MM.1S (cell line): ENCODE data around the gene SLC38A1.
"Not testable (repeated sequence)": the region's sequence is repeated elsewhere in the genome, so short reads cannot be mapped to it uniquely, and the experiment has no call there.

Experiments used
- DNase-seq: peaks from one replicate; pipeline ENCODE4 v3.0.0-alpha.2; 2015
- H2AFZ ChIP-seq: fragments of 300-600 bp; sonication (generic); 2 replicates; pipeline ENCODE4 v1.6.0; 2016; ENCODE audit warnings: antibody characterized with exemption, low read length
- H3F3A ChIP-seq: fragments of 300-600 bp; sonication (generic); 2 replicates; pipeline ENCODE4 v1.6.1; 2016; ENCODE audit warnings: mild to moderate bottlenecking, antibody characterized with exemption, low read length, moderate library complexity, mixed read lengths; ENCODE audit not compliant: insufficient read depth
- H3K27ac ChIP-seq: fragments of 300-600 bp; sonication (generic); 2 replicates; pipeline ENCODE4 v1.5.1; 2016; ENCODE audit warnings: mild to moderate bottlenecking, low read length
- H3K27me3 ChIP-seq: fragments of 300-600 bp; sonication (generic); replicated peaks from 2 replicates; pipeline ENCODE4 v1.6.0; 2016; ENCODE audit warnings: low read length; ENCODE audit not compliant: insufficient read depth
- H3K36me3 ChIP-seq: fragments of 300-600 bp; sonication (generic); replicated peaks from 2 replicates; pipeline ENCODE4 v1.6.1; 2016; ENCODE audit warnings: mild to moderate bottlenecking, low read length, mixed read lengths; ENCODE audit not compliant: insufficient read depth
- H3K4me1 ChIP-seq: fragments of 300-600 bp; sonication (generic); 2 replicates; pipeline ENCODE4 v1.6.1; 2016; ENCODE audit warnings: low read length, mixed read lengths
- H3K4me2 ChIP-seq: fragments of 300-600 bp; sonication (generic); 2 replicates; pipeline ENCODE4 v1.6.0; 2016; ENCODE audit warnings: low read depth, low read length
- H3K4me3 ChIP-seq: fragments of 300-600 bp; sonication (generic); 2 replicates; pipeline ENCODE4 v1.5.1; 2016; ENCODE audit warnings: low read length, mixed read lengths
- H3K79me2 ChIP-seq: fragments of 300-600 bp; sonication (generic); 2 replicates; pipeline ENCODE4 v1.6.1; 2016; ENCODE audit warnings: mixed run types, low read length, mixed read lengths
- H3K9ac ChIP-seq: fragments of 300-600 bp; sonication (generic); 2 replicates; pipeline ENCODE4 v1.6.1; 2016; ENCODE audit warnings: low read length, mixed read lengths
- H3K9me2 ChIP-seq: fragments of 300-600 bp; sonication (generic); replicated peaks from 2 replicates; pipeline ENCODE4 v1.6.1; 2016; ENCODE audit warnings: mild to moderate bottlenecking, low read length, mixed read lengths; ENCODE audit not compliant: insufficient read depth
- H3K9me3 ChIP-seq: fragments of 300-600 bp; sonication (generic); replicated peaks from 2 replicates; pipeline ENCODE4 v1.6.1; 2016; ENCODE audit warnings: mild to moderate bottlenecking, low read length, mixed read lengths; ENCODE audit not compliant: insufficient read depth
- H4K20me1 ChIP-seq: fragments of 300-600 bp; sonication (generic); 2 replicates; pipeline ENCODE4 v1.6.1; 2016; ENCODE audit warnings: mild to moderate bottlenecking, low read length, moderate library complexity, mixed read lengths; ENCODE audit not compliant: insufficient read depth
- EZH2 ChIP-seq: fragments of 300-600 bp; sonication (generic); optimal IDR thresholded peaks from 2 replicates; pipeline ENCODE3; 2017; ENCODE audit warnings: low read depth, mild to moderate bottlenecking, antibody characterized with exemption, low read length, mixed read lengths
- EZH2phosphoT487 ChIP-seq: fragments of 300-600 bp; sonication (generic); IDR thresholded peaks from 2 replicates; pipeline ENCODE4 v1.6.1; 2018; ENCODE audit warnings: antibody characterized with exemption, low read length
- TF ChIP-seq, protein P1 (sequence below): fragments of 300-600 bp; sonication (generic); IDR thresholded peaks from 2 replicates; pipeline ENCODE4 v1.5.1; 2016; ENCODE audit warnings: antibody characterized with exemption, low read length, mixed read lengths

SLC38A1 gene

DNA sequence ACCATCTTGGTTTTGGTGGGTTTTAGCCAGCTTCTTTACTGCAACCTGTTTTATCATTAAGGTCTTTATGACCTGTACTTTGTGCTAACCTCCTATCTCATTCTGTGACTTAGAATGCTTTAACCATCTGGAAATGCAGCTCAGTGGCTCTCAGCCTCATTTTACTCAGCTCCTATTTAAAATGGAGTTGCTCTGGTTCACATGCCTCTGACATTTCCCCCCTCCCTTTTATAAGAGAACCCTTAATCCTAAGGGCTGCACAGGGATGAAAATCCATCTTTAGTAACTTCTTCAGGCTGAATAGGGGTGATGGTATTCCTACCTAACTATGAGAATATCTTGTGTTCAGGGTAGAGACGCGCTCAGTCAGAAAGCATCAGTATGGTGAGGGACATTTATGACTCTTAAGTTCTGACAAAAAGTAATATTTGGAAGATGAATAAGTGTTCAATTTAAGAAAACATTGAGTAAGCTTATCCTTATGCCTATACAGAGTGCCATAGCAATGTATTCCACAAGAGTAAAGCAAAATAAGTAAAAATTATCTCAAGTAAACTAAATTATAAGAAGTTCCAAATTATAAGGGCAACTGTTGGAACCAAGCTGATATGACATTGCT is 15.2 kb downstream of the SLC38A1 start:
- no peak for DNase-seq
- Histone ChIP-seq H3K36me3 (no peaks in the 10 kb centered on the region; the same call in 1 of the 2 replicates), H3K79me2 (peaks cover 94% of the 10 kb centered on the region)

DNA sequence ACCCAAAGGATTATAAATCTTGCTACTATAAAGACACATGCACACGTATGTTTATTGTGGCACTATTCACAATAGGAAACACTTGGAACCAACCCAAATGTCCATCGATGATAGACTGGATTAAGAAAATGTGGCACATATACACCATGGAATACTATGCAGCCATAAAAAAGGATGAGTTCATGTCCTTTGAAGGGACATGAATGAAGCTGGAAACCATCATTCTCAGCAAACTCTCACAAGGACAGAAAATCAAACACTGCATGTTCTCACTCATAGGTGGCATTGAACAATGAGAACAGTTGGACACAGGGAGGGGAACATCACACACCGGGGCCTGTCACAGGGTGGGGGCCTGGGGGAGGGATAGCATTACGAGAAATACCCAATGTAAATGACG is 16.8 kb downstream of the SLC38A1 start:
- H3K4me1 ChIP-seq: not testable (repeated sequence)

More for the DNA sequence above, 15.2 kb downstream of the SLC38A1 start:
- H3K9me3 ChIP-seq: no peaks in the 10 kb centered on the region
- no peaks in the 10 kb centered on the region for H3F3A ChIP-seq
- no peak overlapping the region for H2AFZ ChIP-seq
- H3K4me3 ChIP-seq: no peak overlapping the region
- H3K9ac ChIP-seq: no peak overlapping the region
- H3K4me2 ChIP-seq: no peak overlapping the region
- H3K27me3 ChIP-seq: no peaks in the 10 kb centered on the region
- no peaks in the 10 kb centered on the region for H3K9me2 ChIP-seq
- no peaks in the 10 kb centered on the region for H3K4me1 ChIP-seq
- no peak overlapping the region for H3K27ac ChIP-seq
- no peak for TF ChIP-seq EZH2phosphoT487
- no peak for TF ChIP-seq EZH2
- TF ChIP-seq, protein P1, sequence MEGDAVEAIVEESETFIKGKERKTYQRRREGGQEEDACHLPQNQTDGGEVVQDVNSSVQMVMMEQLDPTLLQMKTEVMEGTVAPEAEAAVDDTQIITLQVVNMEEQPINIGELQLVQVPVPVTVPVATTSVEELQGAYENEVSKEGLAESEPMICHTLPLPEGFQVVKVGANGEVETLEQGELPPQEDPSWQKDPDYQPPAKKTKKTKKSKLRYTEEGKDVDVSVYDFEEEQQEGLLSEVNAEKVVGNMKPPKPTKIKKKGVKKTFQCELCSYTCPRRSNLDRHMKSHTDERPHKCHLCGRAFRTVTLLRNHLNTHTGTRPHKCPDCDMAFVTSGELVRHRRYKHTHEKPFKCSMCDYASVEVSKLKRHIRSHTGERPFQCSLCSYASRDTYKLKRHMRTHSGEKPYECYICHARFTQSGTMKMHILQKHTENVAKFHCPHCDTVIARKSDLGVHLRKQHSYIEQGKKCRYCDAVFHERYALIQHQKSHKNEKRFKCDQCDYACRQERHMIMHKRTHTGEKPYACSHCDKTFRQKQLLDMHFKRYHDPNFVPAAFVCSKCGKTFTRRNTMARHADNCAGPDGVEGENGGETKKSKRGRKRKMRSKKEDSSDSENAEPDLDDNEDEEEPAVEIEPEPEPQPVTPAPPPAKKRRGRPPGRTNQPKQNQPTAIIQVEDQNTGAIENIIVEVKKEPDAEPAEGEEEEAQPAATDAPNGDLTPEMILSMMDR: no peak
- H4K20me1 ChIP-seq: no peaks in the 10 kb centered on the region

DNA sequence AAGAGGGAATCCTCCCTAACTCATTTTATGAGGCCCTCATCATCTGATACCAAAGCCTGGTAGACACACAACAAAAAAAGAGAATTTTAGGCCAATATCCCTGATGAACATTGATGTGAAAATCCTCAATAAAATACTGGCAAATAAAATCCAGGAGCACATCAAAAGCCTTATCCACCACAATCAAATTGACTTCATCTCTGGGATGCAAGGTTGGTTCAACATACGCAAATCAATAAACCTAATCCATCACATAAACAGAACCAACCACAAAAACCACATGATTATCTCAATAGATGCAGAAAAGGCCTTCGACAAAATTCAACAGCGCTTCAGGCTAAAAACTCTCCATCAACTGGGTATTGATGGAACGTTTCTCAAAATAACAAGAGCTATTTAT is 18.9 kb downstream of the SLC38A1 start:
- not testable (repeated sequence) for H4K20me1 ChIP-seq

More for the DNA sequence above, 16.8 kb downstream of the SLC38A1 start:
- not testable (repeated sequence) for H3K9ac ChIP-seq, H3K27ac ChIP-seq, H2AFZ ChIP-seq, H3K27me3 ChIP-seq, H4K20me1 ChIP-seq, H3K9me3 ChIP-seq, H3K4me2 ChIP-seq, H3K9me2 ChIP-seq, H3K36me3 ChIP-seq, H3K4me3 ChIP-seq, H3F3A ChIP-seq, DNase-seq
- H3K79me2 ChIP-seq: peaks cover 92% of the 10 kb centered on the region

DNA sequence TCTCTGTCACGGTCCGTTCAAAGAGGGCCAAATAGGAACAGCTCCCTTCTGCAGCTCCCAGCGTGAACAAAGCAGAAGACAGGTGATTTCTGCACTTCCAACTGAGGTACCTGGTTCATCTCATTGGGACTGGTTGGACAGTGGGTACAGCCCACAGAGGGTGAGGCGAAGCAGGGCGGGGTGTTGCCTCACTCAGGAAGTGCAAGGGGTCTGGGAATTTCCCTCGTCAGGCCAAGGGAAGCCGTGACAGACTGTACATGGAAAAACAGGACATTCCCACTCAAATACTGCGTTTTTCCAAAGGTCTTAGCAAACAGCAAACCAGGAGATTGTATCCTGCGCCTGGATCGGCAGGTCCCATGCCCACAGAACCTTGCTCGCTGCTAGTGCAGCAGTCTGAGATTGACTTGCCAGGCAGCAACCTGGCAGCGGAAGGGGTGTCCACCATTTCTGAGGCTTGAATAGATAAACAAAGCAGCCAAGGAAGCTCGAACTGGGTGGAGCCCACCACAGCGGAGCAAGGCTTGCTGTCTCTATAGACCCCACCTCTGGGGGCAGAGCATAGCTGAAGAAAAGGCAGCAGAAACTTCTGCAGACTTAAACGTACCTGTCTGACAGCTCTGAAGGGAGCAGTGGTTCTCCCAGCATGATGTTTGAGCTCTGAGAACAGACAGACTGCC is 22.7 kb downstream of the SLC38A1 start:
- no peak overlapping the region for H2AFZ ChIP-seq
- no peaks in the 10 kb centered on the region for H3K27me3 ChIP-seq
- H3K36me3 ChIP-seq: no peaks in the 10 kb centered on the region
- H3K27ac ChIP-seq: no peak overlapping the region
- peaks cover 95% of the 10 kb centered on the region for H3K79me2 ChIP-seq
- H3K4me3 ChIP-seq: no peak overlapping the region
- H3K4me1 ChIP-seq: no peaks in the 10 kb centered on the region
- H3K9me2 ChIP-seq: no peaks in the 10 kb centered on the region
- H3F3A ChIP-seq: no peaks in the 10 kb centered on the region
- no peaks in the 10 kb centered on the region; the same call in 1 of the 2 replicates for H4K20me1 ChIP-seq
- H3K9me3 ChIP-seq: no peaks in the 10 kb centered on the region
- no peak overlapping the region for H3K4me2 ChIP-seq
- TF ChIP-seq, protein P1: no peak
- TF ChIP-seq EZH2 (no peak), EZH2phosphoT487 (no peak)
- DNase-seq: no peak
- H3K9ac ChIP-seq: no peak overlapping the region

More for the DNA sequence above, 18.9 kb downstream of the SLC38A1 start:
- not testable (repeated sequence) for H3K9ac ChIP-seq, H3K9me2 ChIP-seq, H3K9me3 ChIP-seq, H3K4me1 ChIP-seq, DNase-seq, H3K4me3 ChIP-seq, H3K36me3 ChIP-seq, H2AFZ ChIP-seq, H3F3A ChIP-seq, H3K27ac ChIP-seq, H3K27me3 ChIP-seq, H3K4me2 ChIP-seq
- peaks cover 92% of the 10 kb centered on the region for H3K79me2 ChIP-seq
